NCI-H524 treated with DMSO at 0.1 percent for 48 hours (cell line): ENCODE results near the gene SUSD5.
"Not testable (repeated sequence)": the region's sequence is repeated elsewhere in the genome, so short reads cannot be mapped to it uniquely, and the experiment has no call there.

Experiments
- DNase-seq: peaks from one replicate; lab custom pipeline; 2025; lab: John Stamatoyannopoulos, UW

The SUSD5 gene

GRCh38 chr3:33152363-33153360 lies 65.9 kb downstream of the SUSD5 start:
- no peak for DNase-seq

GRCh38 chr3:33149342-33149741 lies 69.3 kb downstream of the SUSD5 start:
- no peak for DNase-seq

GRCh38 chr3:33146791-33147445 lies 71.7 kb downstream of the SUSD5 start:
- no peak for DNase-seq

- no peak for DNase-seq
Observed at GRCh38 chr3:33145901-33146580, 72.6 kb downstream of the SUSD5 start.

- no peak for DNase-seq
Observed at GRCh38 chr3:33145221-33145900, 73.2 kb downstream of the SUSD5 start.

- DNase-seq, result no peak
Observed at GRCh38 chr3:33144433-33144832, 74.2 kb downstream of the SUSD5 start.

- DNase-seq, result no peak
Observed at GRCh38 chr3:33141006-33141405, 77.6 kb downstream of the SUSD5 start.

GRCh38 chr3:33139996-33140395 lies 78.6 kb downstream of the SUSD5 start:
- DNase-seq, result no peak

- DNase-seq, result not testable (repeated sequence)
Observed at GRCh38 chr3:33139006-33139623, 79.5 kb downstream of the SUSD5 start.

- DNase-seq, result no peak
Observed at GRCh38 chr3:33137691-33138090, 80.9 kb downstream of the SUSD5 start.

GRCh38 chr3:33134026-33134625 lies 84.5 kb downstream of the SUSD5 start:
- no peak for DNase-seq

- no peak for DNase-seq
Observed at GRCh38 chr3:33132019-33132360, 86.6 kb downstream of the SUSD5 start.

GRCh38 chr3:33131331-33132018 lies 87.1 kb downstream of the SUSD5 start:
- no peak for DNase-seq

GRCh38 chr3:33130144-33130543 lies 88.5 kb downstream of the SUSD5 start:
- no peak for DNase-seq

- no peak for DNase-seq
Observed at GRCh38 chr3:33128706-33129105, 89.9 kb downstream of the SUSD5 start.

- DNase-seq, result no peak
Observed at GRCh38 chr3:33125840-33126239, 92.8 kb downstream of the SUSD5 start.

- DNase-seq, result no peak
Observed at GRCh38 chr3:33124638-33125037, 94.0 kb downstream of the SUSD5 start.

GRCh38 chr3:33122991-33123390 lies 95.6 kb downstream of the SUSD5 start:
- no peak for DNase-seq

GRCh38 chr3:33119891-33120290 lies 98.7 kb downstream of the SUSD5 start:
- DNase-seq, result no peak

- DNase-seq, result no peak
Observed at GRCh38 chr3:33117461-33117860, 101.1 kb downstream of the SUSD5 start.
